NCI-H82 (cell line): Measurements from ENCODE around the gene CA10.

Experiments used
- DNase-seq: peaks from one replicate; lab custom pipeline; 2025; lab: John Stamatoyannopoulos, UW

Gene CA10

DNA sequence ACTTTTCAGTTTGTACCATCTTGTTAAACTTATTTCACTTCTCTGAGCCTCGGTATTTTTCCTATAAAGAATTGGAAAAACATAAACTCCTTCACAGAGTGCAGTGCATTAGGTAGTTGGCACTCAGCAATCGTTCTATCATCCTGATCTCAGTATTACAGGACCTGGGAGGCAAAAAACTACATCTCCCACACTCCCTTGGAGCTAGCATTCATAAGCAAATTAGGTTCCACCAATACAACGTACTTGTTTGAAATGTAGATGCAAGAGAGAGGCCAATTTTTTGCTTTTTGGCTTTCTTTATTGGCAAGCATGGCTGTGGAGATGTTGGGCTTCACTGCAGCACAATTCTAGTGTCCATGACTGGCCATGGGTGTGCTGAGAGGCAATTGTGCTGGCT, 285.2 kb downstream of the CA10 start:
- DNase-seq = peak; percentile 16

DNA sequence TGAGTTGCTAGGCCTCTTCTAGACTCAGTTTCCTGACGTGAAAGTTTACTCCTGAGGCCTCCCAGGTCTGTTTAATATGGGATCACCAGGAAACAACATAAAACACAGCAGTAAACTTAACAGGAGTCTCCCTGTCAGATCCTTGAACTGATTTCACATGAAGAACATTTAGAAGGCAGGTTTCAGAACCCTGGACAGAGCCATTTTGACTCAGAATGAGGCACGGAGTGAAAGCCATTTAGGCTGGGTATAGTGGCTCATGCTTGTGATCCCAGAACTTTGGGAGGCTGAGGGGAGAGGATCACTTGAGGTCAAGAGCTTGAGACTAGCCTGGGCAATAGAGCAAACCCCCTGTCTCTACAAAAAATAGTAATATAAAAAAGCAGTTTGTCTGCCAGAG, 289.1 kb downstream of the CA10 start:
- DNase-seq = peak; percentile 19

DNA sequence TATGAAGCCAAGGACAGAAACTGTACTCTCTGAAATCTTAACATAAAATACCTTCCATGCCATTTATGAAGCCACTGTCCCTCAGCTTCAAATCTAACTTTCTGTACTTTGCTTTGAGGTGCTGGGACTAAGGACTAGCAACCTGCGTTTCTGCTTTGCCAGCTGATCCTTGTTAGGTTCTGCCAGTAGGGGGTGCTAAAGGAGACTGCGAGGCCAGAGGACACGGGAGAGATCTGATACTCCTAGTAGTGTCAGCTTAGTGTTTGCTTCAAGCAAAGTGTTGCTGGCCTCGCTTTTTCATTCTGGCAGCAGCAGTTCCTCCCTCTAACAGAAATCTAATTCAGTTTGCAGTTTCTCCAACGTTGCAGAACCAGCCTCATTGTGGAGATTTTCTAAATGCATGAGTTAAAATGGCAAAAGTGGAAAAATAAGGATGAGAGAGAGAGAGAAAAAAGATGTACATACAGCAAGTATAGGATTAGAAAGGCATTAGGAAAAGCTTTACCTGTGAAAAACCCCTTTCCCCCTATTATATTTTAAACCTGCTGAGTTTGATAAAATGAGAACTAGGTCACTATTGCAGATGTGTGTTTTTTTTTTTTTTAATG, 297.5 kb downstream of the CA10 start:
- peak; percentile 86 for DNase-seq

DNA sequence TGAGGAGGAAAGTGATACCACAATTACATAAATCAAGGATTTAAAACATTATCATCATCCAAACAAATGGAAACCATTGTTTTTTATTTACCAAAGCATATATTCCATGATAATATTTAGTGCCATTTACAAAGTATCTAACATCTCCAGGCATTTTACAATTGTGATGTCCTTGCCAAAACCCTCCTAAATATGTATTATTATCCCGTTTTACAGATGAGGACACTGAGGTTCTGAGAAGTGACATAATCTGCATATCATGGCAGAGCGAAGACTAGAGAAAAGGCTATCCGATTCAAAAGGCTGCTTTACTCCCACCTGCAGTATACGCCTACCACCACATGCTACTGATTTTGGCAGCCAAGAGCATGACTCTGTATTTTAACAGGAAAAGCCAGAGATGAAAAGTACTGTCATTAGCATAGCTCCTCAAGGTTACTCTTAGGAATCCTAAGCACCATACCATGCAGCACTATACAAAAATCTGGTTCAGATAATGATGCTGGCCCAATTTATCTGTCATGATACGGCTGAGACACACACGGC, 301.4 kb downstream of the CA10 start:
- DNase-seq = peak; percentile 39

DNA sequence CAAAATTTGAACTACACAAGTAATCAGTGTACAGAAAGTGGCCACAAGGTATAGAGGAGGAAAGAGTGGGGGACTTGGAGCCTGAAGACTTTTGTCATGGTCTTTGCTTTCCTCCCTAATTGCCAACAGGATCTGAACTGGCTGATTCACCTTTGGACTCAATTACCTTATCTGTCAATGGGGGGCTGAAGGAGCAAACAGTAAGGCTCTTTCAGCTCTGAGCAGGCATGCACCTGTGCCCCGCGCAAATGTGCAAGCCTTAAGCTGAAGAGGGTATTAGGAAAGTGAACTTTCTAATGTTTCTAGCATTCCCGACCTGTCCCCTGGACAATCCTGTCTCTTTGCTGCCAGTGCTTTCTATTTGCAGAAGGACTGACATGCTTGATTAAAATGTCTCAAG, 302.7 kb downstream of the CA10 start:
- no peak for DNase-seq

DNA sequence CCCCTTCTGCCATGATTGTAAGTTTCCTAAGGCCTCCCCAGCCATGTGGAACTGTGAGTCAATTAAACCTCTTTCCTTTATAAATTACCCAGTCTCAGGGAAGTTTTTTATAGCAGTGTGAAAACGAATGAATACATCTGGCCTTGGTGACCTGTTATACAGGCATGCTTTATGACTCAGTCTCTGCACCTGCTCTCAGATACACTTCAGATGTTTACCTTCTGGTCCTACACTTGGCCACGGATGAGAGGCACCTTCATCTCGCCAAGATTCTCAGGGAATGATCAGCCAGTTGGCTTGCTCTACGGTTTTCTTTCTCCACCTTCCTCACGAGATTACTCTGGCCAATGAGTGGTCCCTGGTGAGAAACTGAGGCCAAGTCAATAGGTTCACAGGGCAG, 304.7 kb downstream of the CA10 start:
- DNase-seq = no peak

DNA sequence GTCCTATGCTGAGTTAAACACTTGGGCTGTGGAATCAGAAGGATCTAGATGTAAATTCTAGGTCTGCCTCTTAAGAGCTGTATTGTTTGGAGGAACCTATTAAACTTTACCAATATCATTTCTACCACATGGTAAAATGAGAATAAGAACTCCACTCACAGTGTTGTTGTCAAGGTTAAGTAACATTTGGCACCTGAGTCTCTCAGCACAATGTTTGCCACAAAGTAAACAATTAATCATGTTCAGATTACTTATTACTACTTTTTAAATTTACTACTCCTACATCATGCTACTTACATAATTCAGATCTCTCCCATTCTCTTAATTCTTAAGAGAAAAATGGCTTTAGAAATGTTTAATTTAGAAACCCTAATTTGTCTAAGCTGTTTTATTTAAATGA, 305.9 kb downstream of the CA10 start:
- no peak for DNase-seq

DNA sequence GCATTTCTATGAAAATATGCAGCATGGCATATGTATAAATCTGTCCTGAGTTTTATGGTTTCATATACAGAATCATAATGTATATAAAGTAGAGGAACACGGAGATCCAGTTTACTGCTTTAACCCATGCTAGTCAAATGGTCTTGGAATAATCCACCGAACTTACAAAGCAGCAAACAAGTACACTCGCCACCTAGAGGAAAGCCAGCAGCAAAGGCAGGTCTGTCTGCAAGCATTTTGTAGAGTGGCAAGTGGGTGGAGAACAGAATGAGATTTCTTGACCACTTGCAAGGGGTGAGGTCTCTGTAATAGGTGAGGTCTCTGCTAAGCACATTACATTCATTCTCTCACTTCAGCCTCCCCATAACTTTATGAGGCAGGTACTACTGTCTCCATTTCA, 308.3 kb downstream of the CA10 start:
- DNase-seq = peak; percentile 30

DNA sequence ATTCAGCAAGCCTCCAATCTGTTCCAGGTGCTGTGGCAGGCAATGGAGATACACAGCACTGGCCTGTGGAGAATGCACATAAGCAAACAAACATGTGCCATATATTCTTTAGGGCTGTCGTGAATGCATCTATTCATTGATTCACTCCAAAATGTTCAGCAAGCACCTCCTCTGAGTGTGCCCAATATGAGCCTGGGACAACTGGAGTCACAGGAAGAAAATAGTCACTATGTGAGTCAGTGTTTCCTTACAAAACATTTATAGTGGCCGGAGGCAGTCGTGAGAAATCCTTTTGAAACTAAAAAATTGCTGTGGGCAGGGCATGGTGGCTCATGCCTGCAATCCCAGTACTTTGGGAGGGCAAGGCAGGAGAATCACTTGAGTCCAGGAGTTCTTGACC, 310.1 kb downstream of the CA10 start:
- DNase-seq = no peak

DNA sequence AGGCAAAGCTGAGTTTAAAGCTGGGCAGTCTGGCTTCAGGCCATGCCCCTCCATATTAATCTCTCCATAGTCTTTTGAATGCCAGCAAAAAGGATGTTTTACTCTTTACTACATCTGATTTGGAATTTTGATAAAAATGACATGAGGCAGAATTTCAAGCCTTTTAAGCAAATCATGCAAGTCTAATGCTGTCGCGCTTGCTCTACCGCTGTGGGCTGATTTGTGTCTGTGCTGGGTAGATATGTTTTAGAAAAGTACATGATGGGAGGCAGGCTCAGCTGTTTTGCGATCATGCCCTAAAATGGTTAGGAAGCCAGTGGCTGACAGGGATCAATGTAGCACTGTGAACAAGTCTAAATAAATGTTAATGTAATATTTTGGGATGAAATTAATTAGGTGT, 311.9 kb downstream of the CA10 start:
- no peak for DNase-seq

DNA sequence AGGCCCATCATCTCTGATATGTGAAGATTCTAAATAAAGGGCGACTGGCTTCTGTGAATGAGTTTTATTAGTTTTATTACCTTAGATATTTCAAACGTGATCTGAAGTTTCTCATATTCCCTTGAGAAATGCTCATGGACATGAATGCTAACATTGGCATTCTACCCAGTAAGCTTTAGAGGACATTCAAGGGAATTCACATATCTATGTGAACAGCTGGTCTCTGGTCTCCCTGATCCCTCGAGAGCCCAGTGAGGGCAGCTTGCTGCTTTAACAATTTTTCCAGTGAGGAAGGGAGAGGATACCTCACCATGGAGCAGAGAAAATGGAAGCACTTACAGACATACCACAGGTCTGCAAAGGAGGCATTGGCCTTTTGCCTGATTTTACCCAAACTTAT, 312.7 kb downstream of the CA10 start:
- DNase-seq = no peak

DNA sequence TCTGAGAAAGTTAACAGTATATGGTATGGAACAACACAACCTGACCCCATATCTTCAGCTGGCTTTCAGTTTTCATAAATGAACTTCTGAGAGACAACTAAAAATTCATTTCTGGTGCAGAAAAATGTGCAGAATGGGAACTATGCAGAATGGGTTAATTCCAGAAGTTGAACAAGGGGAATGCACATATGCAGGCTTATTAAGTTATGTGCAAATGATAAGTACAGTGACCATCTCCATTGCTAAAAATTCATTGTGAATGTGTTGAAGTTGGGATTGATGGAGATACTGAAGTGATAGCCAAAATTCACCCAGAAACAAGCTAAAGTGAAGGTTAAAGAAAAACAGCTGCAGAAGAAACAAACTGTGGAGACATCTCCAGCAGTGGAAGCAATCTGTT, 315.8 kb downstream of the CA10 start:
- DNase-seq = no peak

DNA sequence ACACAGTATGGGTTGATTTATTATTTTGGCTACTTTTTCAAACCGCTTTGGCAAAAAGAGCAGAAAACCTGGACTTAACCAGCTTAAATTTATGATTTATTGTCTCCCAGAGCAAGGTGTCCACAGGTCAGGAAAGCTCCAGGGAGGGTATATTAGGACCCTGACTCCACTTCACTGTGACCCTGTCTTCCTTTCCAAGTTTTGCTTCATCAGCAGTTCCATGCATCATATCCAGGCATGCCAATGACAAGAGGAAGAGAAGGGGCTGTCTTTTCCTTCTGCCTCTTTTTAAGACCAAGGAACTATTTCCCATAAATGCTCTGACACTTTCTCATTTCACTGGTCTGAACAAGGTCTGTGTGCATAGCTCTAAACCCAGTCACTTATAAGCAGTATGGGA, 316.8 kb downstream of the CA10 start:
- DNase-seq = no peak

DNA sequence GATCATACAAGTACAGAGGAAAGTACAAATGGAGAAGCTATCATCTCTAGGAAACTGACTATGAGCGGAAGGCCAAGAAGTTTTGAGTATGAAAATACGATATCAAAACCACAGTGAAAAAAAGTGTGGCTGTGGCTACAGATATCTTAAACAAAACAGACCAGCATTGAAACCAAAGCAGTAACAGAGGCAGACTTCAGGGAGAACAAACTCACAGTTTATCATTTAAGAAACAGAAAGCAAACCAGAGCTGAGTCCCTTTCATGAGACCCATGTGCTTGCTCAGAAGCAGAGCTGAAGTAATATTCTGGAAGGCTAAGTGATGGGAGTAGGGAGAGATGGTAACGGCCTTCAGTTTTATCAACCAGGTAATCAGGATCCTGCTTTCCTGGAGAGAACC, 317.8 kb downstream of the CA10 start:
- no peak for DNase-seq

DNA sequence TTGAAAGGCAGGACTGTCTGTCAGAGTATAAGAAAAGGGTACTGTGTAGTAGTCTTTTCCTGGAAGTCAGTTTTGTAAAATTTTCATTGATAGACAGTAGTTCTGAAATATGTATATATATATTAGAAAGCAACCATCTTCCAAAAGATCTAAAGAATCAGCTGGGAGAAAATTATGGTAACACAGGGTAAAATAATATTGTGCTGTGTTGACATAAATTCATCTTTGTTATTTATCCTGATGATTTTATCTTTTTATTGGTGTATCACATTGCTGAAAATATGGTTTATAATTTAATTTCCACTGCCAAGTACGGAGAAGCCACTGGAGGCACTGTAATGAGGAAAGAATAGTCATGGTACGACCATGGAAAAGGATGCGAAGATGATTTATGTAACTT, 324.9 kb downstream of the CA10 start:
- no peak for DNase-seq

DNA sequence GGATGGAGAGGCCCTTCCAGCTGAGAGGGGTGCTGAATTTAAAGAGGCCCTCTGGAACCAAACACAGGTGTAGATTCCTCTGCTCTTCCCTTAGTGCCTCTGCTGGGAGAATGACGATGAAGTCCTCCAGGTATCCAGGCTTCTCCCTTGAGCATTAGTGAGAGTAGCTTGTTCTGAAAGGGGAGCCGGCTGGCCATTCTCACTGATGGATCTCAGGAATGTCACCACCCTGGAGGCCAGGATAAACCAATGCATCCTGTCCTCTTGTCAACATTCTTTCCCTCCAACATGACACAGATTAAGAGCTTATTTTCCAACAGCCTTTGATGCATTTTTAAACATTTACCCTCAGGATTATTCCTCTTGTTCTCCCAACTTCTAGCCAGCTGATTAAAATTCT, 325.5 kb downstream of the CA10 start:
- no peak for DNase-seq

DNA sequence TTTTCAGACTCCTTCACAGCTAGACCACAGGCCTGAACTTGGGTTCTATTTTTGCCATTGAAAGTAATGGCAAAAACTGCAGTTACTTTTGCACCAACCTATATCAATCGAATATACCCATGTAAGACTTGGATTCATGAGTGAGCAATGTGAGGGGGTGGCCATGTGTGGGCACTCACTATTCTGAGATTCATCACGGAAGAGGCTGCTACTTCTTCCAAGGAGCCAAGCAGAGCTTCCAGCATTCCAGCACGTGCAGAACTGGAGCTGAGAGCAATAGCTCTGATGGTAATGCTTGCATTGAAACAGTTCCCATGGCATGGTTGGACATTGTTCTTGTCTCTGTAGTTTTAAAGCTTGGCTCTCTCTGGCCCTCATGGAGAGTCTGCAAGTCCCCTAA, 327.6 kb downstream of the CA10 start:
- DNase-seq = no peak

DNA sequence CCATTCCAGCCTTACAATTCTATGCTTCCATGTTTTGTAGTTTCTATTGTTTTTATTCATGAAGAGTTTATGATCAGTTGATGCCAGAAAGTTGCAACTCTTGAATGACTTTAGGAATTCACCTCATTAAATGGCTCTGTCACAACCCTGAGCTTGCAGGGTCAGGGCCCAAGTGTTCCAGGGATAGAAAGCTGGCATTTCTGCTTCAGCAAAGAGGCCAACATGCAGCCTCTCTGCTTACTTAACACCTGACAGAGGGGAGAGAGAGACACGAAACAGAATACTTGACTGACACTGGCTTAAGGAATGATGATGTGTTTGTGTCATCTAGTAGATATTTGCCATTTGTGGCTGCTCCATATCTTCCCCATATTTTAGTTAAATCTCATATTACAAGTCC, 328.1 kb downstream of the CA10 start:
- no peak for DNase-seq

DNA sequence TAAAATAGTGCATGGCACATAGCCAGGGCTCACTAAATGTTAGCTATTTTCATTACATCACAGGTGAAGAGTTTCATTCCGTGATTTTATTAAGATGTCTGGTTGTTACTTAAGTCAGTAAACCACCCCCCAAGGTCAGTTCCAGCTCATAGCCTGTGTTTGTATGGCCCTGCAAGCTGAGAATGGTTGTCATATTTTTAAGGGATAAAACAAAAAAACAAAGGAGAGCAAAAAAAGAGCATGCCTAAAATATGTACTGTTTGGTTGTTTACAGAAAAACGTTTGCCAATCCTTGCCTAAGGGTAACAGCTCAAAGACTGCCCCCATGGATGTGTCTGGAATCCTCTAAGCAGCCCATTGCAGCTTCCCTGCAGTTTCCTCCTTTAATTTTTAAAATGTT, 329.6 kb downstream of the CA10 start:
- no peak for DNase-seq

DNA sequence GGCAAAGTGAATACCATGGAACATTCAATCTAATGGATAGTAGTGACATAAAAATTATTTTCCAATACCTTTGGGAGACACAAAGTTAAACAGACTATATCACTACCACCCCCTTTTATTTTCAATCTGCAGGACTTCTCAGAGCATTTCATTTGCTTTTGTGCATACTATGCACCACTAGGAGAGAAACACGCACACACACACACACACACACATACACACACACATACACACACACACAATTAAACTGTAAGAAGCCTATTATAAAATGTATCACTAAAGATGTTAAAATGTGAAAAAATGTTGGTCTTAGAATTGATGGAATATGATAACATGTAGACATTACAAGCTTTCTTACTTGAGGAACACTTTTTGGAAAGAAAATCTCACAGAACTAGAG, 331.4 kb downstream of the CA10 start:
- no peak for DNase-seq

DNA sequence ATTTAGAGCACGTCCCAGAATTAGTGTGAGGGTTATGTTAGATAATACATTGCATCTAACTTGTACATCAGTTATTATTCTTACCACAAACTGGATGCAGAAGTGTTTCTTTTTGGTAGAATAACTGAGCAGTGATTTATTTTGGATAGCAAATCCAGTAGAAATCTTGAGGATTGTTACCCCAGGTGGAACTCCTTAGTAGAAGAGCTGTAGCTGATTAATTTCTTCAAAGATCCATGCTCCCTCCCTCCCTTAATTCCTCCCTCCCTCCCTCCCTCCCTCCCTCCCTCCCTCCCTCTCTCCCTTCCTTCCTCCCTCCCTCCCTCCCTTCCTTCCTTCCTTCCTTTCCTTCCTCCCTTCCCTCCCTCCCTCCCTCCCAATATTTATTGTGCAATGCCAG, 337.7 kb downstream of the CA10 start:
- no peak for DNase-seq

DNA sequence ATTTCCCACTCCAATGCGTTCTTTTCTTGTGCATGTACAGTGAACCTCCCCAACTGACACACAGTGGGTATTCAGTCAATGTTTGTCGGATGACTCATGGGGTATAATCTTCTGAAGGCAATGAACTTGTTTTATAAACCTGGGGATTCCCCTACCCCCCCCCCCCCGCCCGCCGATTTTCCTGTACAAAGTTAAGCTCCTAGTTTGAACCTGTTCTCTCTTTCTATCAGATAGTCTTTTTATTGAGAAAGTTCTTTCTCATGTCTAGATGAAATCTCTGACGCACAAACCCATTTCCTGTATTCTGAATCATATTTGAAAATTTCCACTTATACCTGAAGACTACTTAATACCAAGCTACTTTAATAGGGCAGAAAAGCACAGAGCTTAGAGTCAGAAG, 338.3 kb downstream of the CA10 start:
- no peak for DNase-seq

DNA sequence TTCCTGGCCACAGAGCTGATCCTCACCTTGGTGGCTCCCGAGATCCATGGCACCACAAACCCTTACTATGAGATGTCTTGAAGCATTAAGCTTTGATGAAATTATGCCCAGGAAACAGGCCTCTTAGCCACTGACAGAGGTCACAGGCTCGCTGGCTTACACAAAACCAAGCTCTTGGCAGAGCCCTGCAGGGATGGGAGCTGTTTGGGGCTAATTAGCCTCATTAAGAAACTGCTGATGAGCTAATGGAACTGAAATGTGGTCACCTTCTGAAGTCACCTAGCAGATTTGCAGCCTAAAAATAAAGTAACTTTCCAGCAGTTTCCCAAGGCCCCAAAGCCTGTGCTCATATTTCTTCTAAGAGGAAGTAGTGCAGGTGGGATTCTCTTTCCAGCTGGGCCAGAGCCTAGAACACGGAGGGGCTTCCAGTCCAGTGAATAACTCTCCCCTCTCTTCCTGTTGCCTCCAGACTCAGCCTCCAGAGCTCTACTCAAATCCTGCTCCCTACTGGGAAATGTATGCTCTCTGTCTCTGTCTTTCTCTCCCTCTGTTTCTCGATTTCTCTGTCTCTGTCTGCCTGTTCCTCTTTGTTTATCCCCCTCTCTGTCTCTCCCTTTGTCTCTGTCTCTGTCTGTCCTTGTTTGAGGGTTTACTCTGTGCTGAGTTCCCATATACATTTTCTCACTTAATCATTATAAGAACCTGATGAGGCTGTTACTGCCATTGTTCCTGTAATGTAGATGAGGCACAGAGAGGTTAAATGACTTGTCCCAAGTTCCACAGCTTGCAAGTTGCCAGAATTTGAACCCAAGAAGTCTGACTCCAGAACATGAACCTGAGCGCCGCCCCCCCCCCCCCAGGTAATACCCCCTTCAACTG, 338.9 kb downstream of the CA10 start:
- DNase-seq = no peak

DNA sequence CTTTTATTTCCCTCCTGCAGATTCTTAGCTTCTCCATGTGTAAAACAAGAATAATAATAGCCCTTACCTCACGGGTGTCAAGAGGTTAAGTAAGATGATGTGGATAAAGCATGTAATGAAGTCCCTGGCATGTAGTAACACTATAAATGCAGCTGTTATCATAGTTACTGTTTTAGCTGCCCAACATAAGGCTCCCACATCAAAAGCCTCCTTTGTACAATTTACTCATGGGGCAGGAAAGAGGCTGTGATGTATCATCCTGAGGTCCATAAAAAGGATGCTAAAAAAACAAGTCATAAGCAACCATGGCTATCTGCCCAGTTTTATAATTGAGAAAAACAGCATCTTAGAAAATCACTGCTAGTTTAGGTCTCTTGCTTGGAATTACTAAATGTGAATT, 339.7 kb downstream of the CA10 start:
- DNase-seq = no peak
